HG03378 (cell line): Measurements from ENCODE around the gene SPRR2E.
"Not testable (repeated sequence)": the region's sequence is repeated elsewhere in the genome, so short reads cannot be mapped to it uniquely, and the experiment has no call there.

Experiments used
- ATAC-seq: cut with Tn5 transposase; IDR thresholded peaks from one replicate; pipeline ENCODE4 v1.9.1; 2021; ENCODE audit warnings: mild to moderate bottlenecking, moderate library complexity; ENCODE audit not compliant: unreplicated experiment

The SPRR2E gene

DNA sequence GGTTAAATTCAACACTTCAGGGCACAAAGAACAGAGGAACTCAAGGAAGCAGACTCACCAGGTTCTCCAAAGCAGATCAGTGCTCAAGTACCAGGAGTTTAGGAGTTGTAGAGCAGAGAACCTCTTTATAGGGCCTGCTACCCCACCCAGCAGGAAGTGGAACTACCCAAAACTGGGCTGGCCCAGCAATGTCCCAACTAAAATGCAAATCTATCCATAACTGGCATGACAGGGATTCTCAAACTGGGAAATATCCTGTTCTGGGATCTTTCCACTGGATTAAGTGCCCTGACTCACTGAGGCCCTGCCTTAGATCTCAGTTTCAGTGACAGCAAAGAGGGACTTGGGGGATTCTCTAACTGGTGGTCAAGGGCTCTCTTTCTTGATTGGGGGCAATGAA, at the start of gene SPRR2E:
SPRR2E (minus strand) TSS at position 101 of the 400 bp plus-strand sequence. CDS start 775 bp downstream, outside the sequence.
- no peak for ATAC-seq

DNA sequence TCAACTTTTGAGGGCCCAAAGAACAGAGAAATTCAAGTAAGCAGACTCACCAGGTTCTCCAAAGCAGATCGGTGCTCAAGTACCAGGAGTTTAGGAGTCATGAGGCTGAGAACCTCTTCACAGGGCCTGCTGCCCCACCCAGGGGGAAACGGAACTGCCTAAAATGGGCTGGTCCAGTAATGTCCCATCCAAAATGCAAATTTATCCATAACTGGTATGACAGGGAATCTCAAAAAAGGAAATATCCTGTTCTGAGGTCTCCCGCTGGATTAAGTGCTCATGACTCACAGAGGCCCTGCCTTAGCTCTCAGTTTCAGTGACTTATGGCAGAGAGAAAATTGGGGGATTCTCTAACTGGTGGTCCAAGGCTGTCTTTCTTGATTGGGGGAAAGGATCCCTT, 47.1 kb upstream of the SPRR2E start:
- ATAC-seq, result no peak

DNA sequence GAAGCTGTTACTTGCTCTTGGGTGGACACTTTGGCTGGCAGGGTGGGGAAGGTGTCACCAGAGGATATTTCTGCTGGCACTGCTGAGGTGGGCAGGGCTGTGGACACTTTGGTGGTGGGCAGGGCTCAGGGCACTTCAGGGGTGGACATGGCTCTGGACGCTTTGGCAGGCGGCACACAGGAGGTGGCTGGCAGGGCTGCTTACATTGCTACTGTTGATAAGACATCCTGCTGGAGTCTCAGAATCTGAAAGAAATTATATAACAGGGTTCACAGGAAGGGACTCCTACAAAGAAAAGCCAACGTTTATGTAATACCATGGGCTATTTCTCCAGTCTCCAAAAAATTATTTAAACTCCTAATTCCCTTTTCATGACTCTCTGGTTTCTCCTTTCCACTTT, 46.2 kb upstream of the SPRR2E start:
- ATAC-seq, result no peak

DNA sequence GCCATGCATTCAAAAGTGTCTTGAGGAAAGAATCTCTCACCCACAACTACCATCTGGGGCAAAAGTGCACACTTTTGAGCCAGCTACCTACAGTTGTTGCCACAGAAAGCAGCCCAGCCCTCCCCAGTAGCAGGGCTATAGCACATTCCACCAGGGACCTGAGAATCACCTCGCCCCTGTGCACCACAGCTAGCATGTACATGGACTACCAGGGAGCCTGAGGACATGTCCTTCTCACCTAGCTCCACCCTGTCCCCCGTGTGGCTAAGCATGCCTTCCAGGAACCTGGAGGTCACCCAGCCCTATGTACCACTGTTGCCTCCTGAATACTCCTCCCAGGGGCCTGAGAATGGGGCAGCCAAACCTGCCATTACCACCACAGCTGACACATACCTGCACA, 39.4 kb upstream of the SPRR2E start:
- no peak for ATAC-seq

DNA sequence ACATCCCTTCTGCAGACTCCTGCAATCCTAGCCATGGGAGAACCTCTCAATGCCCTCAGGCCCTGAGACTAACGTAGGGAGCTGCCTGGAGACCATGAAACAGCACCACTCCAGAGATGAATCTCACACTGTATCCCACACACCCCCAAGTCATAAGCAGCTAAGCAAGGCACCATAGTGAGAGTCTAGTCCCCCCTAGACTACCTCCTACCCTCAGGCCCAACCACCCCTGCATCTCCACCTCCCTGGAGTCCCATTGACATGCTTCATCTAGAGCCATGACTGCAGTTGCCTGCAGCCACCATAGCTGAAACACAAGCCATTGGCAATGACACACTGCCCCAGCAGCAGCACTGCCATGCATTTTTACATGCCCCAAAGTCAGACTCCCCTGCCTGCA, 38.9 kb upstream of the SPRR2E start:
- no peak for ATAC-seq

DNA sequence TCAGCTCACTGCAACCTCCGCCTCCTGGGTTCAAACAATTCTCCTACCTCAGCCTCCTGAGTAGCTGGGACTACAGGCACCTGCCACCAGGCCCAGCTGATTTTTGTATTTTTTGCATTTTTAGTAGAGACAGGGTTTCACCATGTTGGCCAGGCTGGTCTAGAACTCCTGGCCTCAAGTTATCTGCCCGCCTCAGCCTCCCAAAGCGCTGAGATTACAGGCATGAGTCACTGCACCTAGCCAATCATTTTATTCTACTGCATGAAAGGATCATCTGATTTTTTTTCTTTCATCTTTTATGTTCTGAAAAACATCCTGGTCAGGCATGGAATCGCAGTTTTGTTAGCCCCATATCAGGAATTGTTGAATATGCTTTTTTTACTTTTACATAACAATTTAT, 34.4 kb upstream of the SPRR2E start:
- not testable (repeated sequence) for ATAC-seq

DNA sequence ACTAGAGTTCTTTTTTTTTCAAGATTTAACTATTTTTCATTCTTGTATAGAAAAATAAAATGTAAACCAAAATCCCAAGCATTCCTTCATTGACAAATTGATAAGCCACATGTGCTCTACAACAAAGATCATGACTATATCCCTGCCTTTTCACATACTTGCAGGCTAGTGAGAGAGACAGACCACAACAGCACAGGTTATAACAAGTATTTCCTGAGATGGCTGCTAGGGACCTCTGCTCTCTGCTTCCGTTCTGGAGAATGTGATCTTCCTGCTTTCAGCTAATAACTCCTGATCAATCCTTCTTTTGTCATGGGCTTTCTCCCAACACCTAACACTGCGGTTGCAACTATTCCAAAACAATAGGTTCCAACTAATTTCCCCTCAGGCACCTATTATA, 33.0 kb upstream of the SPRR2E start:
- ATAC-seq, result no peak

DNA sequence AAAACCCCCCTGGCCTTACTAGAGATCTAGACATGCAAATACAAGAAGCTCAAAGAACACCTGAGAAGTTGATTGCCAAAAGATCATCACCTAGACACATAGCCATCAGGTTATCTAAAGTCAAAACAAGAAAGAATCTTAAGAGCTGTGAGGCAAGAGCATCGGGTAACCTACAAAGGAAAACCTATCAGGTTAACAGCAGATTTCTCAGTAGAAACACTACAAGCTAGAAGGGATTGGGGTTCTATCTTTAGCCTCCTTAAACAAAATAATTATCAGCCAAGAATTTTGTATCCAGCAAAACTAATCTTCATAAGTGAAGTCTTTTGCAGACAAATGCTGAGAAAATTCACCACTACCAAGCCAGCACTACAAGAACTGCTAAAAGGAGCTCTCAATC, 31.2 kb upstream of the SPRR2E start:
- ATAC-seq, result no peak

DNA sequence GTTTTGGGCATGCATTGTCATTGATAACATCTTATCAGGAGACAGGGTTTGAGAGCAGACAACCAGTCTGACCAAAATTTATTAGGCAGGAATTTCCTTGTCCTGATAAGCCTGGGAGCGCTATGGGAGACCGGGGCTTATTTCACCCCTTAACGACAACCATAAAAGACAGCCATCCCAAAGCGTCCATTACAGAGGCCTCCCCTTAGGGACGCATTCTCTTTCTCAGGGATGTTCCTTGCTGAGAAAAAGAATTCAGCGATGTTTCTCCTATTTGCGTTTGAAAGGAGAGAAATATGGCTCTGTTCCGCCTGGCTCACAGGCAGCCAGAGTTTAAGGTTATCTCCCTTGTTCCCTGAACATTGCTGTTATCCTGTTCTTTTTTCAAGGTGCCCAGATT, 29.5 kb upstream of the SPRR2E start:
- not testable (repeated sequence) for ATAC-seq

DNA sequence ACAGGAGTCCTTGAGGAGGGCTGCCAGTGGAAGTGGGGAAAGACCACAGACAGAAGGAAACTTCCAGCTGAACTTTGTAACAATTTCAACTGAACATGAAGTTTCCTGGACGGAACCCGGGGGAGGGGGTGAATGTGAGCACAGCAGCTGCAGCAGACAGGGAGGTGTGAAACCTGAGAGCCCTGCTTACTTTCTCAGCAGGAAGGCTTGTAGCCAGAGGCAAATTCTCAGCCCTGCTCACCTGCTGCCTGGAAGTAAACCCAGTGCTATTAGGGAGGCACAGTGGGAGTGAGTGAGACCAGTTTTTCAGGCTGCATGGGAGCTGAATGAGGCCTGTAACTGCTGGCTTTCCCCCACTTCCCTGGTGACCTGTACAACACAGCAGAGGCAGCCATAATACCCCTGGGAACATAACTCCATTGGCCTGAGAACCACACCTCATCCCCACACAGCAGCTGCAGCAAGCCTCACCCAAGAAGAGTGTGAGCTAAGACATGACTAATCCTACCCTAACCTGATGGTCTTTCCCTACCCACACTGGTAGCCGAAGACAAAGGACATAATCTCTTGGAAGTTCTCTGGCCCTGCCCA, 28.6 kb upstream of the SPRR2E start:
- no peak for ATAC-seq

DNA sequence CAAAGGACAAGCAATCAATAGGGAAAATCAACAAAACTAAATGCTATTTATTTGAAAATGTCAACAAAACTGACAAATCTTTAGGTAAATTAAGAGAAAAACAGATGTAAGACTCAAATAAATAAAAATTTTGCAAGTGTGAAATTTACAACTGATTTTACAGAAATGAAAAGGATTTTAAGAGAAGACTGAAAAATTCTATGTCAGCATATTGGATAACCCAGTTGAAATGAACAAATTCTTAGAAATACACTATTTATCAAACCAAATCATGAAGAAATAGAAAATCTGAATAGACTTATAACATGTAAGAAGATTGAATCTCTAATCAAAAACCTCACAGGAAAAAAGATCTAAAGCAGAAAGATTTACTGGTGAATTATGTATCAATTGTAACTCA, 26.6 kb upstream of the SPRR2E start:
- no peak for ATAC-seq

DNA sequence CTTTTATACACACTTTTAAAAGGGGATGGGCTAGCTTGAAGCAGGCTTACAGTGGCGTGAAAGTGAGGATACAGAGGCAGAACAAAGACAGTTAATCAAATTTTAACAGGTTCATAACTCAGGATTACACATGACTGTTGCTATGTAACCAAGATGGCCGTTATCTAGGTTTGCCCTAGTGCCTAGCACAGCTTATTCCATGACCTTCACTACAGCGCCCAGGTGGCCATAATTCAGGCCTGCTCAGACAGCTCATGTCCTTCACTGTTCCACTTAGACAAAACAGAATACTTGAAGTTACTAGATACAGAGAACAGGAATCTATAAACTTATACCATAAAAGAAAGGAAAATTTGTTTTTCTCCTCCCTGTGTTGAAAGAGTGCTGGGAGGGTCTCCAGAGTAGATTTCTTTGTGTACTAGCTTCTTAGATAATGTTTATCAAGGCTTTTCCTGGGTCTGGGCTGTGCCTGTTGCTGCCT, 25.2 kb upstream of the SPRR2E start:
- no peak for ATAC-seq

DNA sequence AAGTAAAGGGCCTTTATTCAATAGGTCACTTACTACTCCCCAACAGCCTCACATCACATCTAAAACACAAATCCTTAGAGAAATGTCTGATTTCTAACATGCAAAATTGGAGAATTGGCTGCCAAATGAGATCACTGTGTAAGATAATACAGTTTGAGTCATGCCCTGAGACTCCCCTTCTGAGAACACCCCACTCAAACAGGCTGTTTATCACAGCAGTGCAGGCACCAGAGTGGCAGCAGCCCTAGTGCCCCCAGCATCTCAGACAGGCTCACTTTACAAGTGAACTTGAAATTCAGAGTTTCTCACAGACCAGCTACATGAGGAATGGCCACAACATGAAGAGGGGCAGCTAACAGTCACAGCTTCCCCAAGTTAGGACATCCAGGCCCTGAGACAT, 20.9 kb upstream of the SPRR2E start:
- not testable (repeated sequence) for ATAC-seq

DNA sequence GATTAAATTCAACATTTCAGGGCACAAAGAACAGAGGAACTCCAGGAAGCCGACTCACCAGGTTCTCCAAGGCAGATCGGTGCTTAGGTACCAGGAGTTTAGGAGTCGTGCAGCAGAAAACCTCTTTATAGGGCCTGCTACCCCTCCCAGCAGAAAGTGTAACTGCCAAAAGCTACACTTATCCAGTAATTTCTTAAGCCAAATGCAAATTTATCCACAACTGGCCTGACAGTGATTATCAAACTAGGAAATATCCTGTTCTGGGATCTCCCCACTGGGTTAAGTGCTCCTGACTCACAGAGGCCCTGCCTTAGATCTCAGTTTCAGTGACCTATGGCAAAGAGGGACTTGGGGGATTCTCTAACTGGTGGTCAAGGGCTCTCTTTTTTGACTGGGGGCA, 19.1 kb upstream of the SPRR2E start, which contains the start of gene SPRR2F:
SPRR2F (minus strand) TSS at position 101 of the 400 bp plus-strand sequence. CDS start 783 bp downstream, outside the sequence.
- no peak for ATAC-seq

DNA sequence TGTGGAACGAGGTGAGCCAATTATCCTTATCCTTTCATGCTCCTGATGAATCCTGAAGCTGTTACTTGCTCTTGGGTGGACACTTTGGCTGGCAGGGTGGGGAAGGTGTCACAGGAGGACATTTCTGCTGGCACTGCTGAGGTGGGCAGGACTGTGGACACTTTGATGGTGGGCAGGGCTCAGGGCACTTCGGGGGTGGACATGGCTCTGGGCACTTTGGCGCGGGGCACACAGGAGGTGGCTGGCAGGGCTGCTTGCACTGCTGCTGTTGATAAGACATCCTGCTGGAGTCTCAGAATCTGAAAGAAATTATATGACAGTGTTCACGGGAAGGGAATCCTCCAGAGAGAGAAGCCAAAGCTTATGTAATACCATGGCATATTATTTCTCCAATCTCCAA, 18.1 kb upstream of the SPRR2E start:
- not testable (repeated sequence) for ATAC-seq

DNA sequence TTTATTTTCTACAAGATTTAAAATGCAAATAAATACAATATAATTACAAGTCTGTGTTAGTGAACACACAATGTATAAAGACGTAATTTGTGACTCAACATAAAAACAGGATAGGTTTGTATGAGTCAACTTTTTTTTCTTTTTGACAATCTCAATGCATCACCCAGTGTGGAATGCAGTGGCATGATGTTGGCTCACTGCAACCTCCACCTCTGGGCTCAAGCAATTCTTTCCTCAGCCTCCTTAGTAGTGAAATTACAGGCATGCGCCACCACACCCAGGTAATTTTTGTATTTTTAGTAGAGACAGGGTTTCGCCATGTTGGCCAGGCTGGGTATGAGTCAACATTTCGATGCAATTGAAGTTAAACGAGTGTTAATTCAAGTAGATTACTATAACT, 5.9 kb upstream of the SPRR2E start:
- ATAC-seq, result no peak

DNA sequence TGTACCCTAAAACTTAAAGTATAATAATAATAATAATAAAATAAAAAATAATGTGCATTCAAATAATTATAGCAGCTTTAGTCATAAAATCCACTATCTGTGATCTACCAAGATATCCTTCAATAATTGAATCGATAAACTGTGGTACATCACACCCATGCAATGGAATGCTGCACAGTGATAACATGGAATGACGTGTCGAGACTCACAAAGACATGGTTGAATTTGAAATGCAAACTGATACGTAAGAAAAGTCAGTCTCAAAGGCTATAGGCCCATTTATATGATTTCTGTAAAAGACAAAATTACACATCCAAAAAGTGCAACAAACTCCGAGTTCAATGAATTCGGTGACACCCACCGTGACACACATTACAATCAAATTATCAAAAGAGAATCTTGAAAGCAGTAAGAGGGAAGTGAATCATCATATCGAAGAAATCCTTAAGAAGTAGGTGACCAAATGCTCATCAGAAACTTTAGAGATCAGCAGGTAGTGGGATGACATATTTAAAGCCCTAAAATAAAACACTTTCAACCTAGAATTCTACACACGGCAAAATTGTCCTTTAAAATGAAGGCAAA, 5.2 kb upstream of the SPRR2E start:
- ATAC-seq, result no peak

DNA sequence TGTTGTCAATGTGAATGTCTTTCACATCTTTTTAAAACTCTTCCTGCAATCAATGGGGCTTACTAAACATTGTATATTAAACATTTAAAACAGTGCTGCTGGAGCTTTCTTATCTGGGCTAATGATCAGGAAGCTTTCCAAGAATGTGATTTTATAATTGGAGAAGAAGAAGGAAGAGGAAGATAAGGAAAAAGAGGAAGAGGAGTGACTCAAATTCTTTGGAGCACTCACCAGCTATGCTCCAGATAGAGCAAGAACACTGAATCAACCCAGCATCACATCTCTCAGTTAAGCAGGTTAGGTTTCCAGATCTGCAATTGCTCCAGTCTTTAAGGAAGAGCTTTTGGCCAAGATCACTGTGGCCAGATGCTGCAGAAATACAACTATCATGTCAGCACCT, 1.4 kb upstream of the SPRR2E start:
- no peak for ATAC-seq

DNA sequence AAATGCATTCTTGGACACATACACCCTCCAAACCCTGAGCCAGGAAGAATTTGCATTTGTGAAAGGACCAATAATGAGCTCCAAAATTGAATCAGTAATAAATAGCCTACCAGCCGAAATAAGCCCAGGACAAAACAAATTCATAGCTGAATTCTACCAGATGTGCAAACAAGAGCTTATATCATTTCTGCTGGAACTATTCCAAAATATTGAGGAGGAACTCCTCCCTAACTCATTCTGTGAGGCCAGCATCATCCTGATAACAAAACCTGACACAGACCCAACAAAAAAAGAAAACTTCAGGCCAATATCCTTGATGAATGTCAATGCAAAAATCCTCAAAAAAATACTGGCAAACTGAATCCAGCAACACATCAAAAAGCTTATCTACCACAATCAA, 6.7 kb downstream of the SPRR2E start:
- no peak for ATAC-seq

DNA sequence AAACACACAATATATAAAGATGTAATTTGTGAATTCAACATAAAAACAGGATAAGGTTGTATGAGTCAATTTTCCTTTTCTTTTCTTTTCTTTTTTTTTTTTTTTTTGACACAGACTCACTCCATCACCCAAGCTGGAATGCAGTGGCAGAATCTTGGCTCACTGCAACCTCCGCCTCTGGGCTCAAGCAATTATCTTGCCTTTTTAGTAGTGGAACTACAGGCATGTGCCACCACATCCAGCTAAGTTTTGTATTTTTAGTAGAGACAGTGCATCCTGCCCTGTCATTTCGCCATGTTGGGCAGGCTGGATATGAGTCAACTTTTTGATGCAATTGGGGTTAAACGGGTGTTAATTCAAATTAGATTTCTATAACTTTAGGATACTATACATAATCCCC, 12.6 kb downstream of the SPRR2E start:
- ATAC-seq, result no peak

DNA sequence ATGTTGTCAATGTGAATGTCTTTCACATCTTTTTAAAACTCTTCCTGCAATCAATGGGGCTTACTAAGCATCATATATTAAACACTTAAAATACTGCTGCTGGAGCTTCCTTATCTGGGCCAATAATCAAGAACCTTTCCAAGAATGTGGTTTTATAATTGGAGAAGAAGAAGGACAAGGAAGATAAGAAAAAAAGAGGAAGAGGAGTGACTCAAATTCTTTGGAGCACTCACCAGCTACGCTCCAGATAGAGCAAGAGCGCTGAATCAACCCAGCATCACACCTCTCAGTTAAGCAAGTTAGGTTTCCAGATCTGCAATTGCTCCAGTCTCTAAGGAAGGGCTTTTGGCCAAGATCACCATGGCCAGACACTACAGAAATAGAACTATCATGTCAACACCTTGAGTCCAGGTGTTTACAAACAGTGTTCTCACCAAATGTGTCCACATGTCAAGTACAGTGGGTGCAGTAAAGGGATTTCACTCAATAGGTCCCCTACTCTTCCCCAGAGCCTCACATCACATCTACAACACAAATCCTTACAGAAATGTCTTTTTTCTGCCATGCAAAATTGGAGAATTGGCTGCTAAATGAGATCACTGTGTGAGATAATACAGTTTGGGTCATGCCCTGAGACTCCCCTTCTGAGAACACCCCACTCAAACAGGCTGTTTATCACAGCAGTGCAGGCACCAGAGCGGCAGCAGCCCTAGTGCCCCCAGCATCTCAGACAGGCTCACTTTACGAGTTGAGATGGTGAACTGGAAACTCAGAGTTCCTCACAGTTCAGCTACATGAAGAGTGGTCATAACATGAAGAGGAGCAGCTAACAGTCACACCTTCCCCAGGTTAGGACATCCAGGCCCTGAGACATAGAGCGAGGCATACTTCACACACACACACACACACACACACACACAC, 21.3 kb downstream of the SPRR2E start:
- no peak for ATAC-seq

DNA sequence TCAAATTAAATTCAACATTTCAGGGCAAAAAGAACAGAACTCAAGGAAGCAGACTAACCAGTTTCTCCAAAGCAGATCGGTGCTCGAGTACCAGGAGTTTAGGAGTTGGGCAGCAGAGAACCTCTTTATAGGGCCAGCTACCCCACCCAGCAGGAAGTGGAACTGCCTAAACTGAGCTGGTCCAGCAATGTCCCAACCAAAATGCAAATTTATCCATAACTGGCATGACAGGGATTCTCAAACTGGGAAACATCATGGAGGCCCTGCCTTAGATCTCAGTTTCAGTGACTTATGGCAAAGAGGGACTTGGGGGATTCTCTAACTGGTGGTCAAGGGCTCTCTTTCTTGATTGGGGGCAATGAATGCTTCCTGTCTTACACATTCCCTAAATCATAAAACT, 22.8 kb downstream of the SPRR2E start, which contains the start of gene SPRR2B:
SPRR2B (minus strand) TSS at position 101 of the 400 bp plus-strand sequence. CDS start 772 bp downstream, outside the sequence.
- no peak for ATAC-seq
